GM18870 (cell line): ENCODE results near the gene HPD.
"Not testable (repeated sequence)": the region's sequence is repeated elsewhere in the genome, so short reads cannot be mapped to it uniquely, and the experiment has no call there.

Experiments
- ATAC-seq: cut with Tn5 transposase; IDR thresholded peaks from one replicate; pipeline ENCODE4 v1.9.1; 2021; ENCODE audit warnings: moderate library complexity; ENCODE audit not compliant: unreplicated experiment

The HPD gene

DNA sequence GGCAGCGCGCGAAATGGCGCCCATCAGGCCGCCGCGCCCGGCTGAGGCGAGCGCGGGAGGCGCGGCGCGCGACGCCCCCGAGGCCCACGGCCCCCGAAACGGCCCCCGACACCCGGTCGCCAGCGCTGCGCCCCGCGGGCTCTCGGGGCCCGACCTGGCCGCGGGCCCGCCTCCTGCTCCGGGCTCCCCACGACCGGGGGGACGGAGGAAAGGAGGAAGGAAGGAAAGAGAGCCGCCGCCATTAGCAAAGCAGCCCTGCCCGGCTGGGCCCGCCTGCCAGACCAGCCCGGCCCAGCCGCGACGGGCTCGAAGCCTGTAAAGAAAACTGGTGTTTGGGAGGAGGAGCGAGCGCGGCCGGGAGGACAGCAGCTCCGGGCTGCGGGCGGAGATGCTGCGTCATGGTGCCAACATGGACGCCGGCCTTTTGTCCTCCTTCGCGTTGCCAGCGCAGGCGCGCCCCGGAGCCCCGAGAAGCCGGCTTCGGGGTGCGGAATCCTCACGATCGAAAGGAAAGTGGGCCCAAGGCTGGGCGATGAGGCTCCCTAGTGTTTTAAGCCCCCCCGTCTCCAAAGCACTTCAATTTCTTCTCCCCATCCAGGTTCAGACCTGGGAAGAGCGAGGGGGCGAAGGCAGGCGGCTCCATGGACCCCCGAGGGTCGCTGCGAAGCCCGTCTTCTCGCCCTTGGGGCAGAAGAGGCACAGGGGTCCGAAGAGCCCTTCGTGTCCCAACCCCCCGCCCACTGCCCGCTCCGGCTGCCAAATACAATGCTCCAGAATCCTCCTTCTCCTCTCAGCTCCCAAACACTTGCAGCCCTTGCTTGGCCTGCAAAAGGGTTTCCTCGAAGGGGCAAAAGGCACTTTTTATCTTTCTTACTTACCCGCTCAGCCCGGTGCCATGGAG, 57.7 kb downstream of the HPD start:
- no peak for ATAC-seq

DNA sequence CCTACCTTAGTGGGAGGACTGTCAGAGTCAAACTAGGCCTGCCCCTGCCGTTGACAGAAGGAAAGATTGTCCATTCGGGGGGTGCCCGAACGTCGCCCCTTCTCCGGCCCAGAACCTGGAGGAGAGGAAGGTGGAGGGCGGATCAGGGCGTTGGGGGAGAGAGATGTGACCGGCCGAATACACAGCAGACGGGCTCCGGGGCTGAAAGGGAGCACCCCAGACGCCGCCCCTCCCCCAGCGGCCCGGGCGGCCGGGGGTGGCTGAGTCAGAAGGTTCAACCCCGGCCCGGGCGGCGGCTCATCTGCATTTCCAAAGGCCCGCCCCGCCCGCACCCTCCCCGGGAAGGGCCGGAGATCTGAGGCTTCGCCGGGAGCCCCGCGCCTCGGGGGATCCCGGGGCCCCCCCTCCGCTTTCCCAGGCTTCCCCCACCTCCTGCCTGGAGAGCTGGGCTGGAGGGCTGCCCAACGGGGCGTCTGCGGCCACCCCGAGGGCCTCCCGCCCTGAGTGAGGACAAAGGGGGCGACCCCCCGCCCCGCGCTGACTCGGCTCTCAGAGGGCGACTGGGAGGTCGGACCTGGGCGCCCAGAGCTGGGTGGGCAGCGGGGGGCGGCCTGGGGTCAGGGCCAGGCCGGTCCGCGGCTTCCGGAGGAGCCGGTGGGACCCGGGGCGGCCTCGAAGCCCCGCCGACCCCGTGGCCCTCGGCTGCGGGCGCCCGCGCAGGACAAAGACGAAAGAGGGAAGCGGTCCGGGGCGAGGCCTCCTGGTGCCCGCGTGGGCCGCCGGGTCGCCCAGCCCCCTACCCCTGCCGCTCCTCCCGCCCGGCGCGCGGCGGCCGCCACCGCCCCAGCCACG, 58.6 kb downstream of the HPD start:
- no peak for ATAC-seq

- ATAC-seq, result no peak
These were observed 59.4 kb downstream of the HPD start for GRCh38 chr12:121799156-121799841.

DNA sequence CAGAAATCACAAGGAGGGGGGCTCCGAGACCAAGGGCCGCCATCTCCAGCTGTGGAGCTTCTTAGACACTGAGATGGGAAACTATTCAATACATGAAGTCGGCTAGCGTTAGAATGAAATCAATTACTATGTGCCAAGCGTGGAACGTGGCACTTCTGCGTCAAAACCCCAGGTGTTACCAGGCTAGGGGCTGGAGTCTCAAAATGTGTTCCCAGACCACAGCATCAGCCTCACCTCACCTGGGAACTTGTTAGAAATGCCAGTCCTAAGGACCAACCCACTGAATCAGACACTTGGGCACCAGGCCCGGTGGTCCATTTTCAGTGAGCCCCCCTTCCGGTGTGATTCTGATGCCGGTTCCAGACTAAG, 59.9 kb downstream of the HPD start:
- no peak for ATAC-seq

GRCh38 chr12:121797937-121798786, 60.5 kb downstream of the HPD start:
- ATAC-seq, result no peak

GRCh38 chr12:121796855-121797751, 61.6 kb downstream of the HPD start:
- ATAC-seq, result no peak

DNA sequence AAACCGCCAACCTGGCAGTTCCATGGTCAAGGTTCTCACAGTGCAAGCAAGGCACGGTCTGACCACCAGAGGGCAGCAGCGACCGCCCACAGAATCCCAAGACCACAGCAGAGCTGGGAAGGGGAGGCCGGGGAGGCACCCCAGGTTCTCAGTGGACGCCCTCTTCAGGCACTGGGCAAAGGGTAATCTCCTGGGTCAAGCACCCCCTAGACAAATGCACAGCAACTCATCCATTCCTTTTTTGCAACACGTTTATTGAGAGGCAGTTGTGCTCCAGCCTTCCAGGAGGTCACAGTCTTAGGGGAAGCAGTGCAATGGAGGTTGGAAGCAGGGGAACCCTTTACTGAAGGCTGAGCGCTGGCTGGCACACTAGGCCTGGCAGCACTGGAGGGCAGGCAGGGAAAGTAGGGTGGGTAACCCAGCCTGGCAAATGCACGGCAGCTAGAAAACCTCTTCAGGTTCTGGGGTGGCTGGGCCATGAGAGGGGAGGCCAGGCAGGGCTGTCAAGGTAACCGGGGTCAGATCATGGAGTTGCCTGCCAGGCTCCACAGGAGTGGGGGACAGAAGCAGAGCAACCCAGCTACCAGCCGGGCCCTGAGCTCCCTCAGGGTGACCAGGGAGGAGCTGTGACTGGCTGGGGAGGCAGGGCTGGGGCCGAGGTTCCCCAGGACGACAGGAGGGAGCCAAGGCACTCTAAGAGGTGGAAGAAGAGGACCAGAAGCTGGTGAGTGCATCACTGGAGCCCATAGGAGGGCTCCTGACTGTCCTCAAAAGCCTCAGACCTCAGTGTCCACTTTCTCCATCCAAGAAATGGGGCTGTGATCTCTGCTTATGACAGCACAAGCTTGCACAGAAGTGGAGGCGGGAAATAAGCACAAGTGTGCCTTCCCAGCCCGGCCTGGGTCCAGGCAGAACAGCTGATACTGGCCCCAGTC, 63.4 kb downstream of the HPD start:
- no peak for ATAC-seq

- no peak for ATAC-seq
These were observed 64.1 kb downstream of the HPD start for GRCh38 chr12:121794534-121795033.

DNA sequence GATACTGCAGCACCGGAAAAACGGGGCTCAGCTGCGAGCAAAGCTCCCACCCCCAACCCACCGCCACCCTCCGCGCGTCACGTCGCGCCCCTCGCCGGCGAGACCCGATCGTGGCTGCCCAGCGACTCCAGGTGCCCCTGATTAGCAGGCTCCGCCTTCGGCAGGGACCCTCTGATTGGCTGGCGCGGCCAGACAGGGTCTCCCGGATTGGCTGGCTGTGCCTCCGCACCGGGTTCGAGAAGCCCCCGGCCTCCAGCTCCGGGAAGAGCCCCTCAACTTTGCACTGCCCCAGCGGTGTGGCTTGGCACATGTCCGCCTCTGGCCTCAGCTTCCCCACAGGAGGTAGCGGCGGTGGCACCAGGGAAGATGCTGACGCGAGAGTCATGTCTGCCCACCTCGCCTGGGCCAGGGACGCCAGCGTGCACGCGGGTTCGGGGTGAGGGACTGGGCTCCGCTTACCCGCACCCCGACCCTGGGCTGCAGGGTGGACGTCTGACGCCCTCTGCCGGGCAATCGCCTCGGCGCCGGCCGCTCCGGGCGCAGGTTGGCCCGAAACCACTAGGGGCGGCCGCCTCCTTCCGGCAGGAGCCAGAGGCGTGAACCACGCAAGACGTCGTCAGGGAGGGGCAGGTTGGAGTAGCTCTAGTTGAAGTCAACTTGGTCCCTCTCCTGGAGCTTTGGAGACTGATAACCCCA, 64.7 kb downstream of the HPD start:
- peak; percentile 29 for ATAC-seq

DNA sequence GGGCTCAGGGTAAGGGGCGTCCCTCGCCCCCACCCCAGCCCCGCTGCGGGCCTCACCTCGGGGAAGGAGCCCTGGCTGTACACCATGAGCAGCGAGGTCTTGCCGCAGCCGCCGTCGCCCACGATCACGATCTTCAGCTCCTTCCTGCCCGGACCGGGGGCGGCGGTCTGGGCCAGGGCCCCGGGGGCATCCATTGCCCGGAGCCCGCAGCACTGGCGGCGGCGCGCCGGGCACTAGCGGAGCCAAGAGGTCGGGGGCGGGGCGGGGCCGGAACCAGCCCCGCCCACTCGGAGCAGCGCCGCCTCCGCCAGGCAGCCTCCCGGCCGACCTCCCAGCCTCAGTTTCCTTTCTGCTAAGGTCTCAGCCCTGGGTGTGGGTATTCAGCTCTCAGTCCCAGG, 65.2 kb downstream of the HPD start, which contains the start of gene RHOF:
RHOF (minus strand) TSS at position 249 of the 398 bp plus-strand sequence; CDS start at position 194, 55 bp downstream.
- ATAC-seq, result no peak

DNA sequence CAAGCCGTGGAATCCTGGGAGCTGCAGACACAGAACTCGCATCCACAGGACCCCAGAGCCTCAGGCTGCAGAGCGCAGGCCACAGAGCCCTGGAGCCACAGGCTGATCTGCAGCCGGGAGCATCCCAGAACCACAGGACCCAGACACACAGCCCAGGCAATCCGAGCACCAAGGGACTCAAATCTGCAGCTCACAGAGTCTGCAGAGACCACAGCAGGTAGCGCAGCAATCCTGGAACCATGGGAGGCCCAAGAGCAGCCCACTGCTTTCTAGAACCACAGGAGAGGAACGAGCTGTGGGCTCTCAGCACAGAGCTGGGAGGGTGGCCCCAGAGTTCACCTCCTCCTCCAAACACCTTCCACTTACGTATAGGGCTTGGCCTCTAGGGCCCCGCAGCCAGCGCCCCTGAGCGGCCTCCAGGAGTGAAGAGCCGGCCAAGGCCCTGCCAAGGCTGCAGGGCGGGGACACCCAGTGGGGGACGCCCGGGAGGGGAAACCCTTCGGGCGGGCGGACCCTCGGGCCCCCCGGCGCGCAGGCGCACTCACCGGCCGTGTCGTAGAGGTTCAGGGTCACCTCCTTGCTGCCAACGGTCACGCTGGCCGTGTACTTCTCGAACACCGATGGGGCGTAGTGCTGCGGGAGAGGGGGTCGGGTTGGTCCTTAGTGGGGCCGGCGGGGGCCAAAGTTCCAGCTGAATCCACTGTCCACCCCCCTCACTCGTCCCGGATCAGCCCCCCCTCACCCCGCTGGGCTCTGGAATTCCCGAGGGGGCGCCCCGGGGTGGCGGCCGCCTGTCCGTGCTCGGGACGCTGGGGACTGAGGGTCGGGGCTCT, 65.8 kb downstream of the HPD start:
- no peak for ATAC-seq

GRCh38 chr12:121791671-121792551, 66.7 kb downstream of the HPD start:
- no peak for ATAC-seq

DNA sequence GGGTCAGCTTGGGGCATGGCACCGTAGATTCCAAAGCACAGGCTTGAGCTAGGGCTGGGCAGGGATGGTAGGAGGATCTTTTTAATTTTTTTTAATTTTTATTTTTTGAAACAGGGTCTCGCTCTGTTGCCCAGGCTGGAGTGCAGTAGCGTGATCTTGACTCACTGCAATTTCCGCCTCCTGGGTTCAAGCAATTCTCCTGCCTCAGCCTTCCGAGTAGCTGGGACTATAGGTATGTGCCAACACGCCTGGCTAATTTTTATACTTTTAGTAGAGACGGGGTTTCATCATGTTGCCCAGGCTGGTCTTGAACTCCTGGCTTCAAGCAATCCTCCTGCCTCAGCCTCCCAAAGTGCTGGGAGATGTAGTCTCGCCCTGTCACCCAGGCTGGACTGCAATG, 67.9 kb downstream of the HPD start:
- not testable (repeated sequence) for ATAC-seq

DNA sequence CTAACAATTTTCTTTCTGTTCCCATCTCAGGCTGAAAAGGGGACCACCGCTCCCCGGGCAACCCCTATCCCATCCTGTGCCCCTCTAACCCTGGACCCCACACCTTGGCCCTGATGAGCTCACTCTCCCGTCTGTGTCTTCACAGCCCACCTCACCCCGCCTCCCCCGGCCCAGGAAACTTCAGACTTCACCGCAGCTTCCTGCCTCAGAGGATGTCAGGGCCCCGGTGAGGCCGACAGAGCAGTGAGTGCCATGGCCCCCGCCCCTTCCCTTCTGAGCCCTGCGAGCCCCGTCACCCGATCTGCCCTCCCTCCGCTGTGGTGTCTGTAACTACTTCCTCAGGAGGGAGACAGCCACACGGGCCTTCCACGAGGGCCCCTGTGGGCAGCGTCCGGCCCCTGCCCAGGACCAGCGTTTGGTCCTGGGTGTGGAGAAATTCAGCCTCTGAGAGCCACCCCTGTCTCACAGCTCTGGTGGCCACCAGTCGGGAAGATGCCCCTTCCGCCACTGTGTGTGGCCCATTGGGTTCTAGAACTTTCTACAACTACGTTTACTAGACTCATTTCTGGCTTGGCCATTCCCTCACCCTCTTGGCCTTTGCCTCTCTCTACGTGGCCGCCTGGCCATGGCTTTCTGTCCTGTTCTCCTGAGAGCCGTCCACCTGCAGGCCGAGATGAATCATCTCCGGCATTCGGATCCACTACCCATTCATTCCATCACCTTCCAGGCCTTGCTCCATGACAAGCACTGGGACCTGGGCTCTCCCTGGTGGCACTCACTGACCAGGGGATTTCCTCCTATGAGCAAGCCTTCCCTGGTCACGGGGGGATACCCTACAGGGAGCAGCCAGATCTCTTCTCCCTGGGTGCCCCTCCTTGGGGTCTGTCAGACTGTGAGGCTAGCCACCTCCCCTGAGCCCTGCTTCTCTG, 68.6 kb downstream of the HPD start:
- no peak for ATAC-seq
